GM18520 (cell line): ENCODE results near the gene WDR27.
A peak's percentile ranks its signal among the peaks of the same experiment; 100 is the strongest.
"Not testable (repeated sequence)": the region's sequence is repeated elsewhere in the genome, so short reads cannot be mapped to it uniquely, and the experiment has no call there.

Experiments
- ATAC-seq: cut with Tn5 transposase; IDR thresholded peaks from one replicate; pipeline ENCODE4 v1.9.1; 2021; ENCODE audit not compliant: unreplicated experiment

WDR27 gene

DNA sequence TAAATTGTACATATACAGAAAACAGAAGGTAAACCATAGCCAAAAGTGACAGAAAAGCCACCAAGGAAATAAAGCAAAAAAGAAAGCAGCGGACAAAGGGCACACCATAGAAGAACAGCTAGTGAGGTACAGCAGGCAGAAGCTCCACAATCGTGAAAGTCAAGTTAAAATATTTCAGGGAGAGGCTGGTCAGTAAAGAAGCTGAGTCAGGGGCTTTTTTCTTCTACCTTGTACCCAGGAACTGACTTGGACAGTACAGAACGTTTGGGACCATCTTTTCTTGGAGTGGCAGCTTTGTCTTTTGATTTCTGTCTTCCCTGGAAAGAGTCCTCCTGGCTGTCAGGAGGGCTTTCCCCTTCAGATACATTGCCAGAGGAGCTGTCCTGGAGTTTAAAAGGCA lies 8.2 kb upstream of the WDR27 start:
- ATAC-seq: no peak

DNA sequence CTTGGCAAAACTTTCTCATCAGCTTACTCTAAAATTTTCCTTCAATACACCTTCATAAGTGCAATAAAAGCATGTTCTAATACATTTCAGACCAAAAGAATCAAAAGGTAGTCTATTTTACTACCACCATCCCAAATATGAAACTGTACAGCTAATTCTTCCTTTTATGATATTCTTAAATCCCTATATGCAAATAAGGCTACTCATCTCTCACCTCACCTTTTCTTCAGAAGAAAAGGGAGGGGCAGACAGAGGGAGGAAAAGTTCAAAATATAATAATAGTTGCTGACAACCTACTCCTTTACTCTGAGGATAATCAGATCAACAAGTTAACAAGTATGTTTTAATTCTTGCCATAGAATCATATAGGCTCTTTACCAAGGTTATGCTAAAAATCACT lies 7.5 kb upstream of the WDR27 start:
- ATAC-seq: no peak

DNA sequence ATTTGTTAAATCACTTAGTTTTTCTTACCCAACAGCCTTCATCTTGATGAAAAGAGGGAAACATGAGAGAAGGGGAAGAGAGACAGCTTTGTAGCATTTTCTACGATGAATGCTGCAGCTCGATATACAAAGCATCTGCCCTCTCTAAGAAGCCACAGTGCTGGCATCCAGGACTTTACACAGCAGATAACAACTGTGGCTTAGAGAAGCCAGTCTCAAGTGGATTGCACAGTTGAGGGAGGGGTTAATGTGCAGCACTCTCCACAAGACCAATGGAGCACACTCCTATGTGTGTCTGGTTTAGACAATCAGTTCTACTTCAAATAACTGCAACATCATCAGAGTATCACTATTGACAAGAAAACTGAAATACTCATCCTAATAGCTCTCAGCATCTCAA lies 5.9 kb upstream of the WDR27 start:
- ATAC-seq: no peak

DNA sequence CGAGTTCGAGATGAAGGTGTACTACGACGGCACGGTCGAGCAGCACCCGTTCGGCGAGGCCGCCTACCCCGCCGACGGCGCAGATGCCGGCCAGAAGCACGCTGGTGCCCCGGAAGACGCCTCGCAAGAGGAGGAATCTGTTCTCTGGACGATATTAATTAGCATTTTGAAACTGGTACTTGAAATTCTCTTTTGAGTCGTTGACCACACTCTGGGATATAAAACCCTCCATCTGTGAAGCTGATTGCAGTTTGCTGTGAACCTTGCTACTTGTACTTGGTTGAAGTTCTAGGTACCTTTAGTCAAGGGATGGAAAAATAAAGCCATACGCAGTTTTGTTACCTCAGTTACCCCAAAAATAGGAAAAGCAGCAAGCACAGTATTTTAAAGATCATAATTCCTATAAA lies 1.0 kb upstream of the WDR27 start:
- peak; percentile 9 for ATAC-seq

DNA sequence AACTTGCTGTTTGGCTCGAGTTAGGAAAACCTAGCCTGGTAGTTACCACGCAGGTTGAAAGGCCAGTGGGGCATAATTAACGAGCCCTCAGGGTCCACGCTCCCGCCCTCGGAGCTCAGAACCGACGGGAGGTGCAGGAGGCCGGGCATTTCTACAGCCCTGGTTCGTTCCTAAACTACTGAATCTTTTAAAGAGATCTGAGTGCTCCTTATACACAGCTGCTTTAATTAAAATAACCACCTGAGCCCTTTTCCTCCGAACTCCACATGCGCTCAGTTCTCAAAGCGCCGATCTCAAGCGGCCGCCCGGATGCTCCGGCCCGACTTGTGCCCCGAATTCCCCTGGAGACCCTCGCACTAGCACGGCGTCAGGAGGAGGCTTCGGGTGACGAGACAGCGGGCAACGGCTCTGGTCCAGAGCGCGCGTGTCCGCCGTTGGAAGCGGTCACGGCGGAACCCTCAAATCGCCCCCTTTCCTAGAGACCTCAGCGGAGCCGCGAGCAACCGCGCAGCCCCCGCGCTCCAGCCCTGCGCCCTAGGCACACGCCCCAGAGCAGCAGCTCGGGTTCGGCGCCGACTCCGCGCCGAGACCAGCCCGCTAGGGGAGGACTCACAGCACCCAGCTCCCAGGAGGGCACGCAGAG lies 397 bp downstream of the WDR27 start:
- ATAC-seq: no peak

DNA sequence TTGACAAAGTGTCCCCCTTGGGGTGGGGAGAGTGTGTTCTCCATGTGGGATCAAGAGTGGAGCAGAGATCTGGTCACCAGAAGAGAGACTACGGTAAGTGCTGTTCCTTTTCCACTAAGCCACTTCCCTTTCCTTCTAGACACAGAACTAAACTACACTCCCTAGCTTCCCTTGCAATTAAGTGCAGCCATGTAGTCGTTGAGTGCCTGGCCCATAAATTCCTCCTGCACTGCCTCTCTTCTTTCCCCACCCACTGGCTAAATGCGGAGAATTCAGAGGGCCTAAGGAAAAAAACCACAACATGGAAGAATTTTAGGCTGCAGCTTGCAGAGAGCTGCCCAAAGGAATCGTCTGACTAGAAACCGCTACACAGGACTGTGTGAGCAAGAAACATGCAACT lies 1.5 kb downstream of the WDR27 start:
- no peak for ATAC-seq

DNA sequence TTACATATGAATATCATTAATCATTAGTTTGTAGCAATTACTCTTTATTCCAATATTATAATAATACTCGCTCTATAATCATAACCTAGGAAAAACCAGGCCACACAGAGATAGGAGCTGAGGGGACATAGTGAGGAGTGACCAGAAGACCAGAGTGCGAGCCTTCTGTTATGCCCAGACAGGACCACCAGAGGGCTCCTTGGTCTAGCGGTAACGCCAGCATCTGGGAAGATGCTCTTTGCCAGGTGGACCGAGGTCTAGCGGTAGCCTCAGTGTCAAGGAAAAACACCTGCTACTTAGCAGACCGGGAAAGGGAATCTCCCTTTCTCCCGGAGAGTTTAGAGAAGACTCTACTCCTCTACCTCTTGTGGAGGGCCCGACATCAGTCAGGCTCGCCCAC lies 4.7 kb downstream of the WDR27 start:
- not testable (repeated sequence) for ATAC-seq

DNA sequence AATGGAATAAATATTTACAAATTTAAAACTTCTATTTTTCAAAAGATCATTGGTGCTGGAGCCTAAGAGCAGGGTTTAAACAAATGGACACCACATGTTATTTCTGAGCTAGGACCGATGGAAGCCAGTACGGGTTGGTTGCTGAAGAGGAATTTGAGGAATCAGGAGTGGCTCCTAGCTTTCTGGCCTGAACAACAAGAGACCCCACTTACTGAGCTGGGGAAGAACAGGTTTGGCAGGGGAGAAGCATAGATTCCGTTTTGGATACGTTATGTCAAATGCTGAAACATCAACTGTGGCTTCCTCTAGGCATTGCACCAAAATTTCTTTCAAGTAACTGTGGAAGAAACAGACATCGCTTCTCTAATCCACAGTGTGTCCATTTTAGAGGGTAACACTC lies 6.7 kb downstream of the WDR27 start:
- no peak for ATAC-seq

DNA sequence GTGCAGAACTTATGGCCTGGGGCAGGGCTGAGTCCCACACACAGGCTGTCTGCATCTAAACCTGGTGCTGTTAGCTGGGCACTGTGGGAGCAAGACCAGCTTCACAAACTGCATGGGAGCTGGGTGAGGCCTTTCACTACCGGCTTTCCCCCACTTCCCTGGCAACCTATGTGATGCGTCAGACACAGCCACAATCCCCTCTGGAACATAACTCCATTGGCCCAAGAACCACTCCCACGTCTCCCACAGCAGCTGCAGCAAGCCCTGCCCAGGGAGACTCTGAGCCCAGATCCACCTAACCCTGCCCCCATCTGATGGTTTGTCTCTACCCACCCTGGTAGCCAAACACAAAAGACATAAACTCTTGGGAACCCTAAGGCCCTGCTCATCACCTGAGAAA lies 9.3 kb downstream of the WDR27 start:
- no peak for ATAC-seq

DNA sequence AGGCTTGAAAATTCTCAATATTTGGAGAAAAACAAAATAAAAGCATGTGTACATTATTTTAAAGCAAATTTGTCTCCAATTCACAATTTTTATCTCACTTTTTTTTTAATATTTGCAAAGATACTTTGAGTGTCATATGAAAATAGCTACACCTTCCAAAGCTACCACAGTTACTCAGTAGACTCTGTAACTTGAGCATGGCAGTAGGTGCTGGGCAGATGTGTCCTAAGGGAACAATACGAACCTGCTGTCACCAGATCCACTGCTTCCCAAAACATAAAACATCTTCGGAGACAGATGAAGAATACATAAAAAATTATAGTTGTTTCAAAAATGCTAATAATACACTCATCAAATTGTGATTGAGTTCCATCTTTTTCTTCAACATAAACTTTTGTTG lies 10.6 kb downstream of the WDR27 start:
- no peak for ATAC-seq

DNA sequence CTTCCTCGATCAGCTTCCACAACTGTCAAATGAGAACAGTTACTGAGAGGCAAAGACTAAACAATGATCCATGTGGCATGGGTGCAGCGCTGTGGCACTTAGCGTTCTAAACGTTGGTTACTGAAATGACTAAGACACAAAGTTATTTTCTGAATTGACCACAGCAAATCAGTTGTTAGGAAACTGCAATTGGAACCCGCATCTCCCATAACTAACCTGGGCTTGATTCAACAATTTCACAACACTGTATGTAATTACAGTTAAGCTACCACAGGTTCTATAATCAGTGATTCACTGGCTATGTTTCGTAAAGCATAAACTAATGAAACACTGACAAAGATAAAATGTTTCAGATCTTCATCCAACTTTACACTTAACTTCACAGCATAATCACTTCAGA lies 12.5 kb downstream of the WDR27 start:
- no peak for ATAC-seq

DNA sequence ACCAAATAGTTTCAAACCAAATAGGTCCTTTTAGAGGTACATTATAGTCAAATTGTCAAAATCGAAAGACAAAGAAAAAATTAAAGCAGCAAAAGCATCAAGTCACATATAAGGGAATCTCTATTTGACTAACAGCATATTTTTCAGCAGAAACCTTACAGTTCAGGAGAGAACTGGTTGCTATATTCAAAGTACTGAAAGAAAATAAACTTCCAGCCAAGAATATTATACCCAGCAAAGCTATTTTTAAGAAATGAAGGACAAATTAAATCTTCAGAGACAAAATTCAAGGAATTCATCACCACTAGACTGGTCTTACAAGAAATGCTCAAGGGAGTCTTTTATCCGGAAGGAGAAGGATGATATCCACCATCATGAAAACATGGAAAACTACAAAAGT lies 16.0 kb downstream of the WDR27 start:
- no peak for ATAC-seq

DNA sequence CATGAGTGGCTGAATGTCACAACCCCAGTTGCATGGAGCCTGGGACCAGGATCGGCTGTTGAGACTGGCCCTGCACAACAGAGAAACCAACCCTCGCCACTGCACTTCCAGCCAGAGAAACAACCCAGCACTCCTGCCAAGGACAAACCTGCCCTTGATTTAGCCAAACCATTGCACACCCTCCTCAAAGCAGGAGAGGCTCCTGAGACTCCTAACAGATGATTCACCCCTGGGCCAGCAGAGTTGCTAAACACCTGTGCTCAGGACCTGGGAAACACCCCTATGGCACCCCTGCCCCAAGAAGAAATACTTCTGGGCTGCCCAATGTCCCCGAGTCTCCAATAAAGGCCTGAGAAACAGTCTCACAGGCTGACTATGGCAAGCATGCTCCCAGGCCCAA lies 17.8 kb downstream of the WDR27 start:
- no peak for ATAC-seq

DNA sequence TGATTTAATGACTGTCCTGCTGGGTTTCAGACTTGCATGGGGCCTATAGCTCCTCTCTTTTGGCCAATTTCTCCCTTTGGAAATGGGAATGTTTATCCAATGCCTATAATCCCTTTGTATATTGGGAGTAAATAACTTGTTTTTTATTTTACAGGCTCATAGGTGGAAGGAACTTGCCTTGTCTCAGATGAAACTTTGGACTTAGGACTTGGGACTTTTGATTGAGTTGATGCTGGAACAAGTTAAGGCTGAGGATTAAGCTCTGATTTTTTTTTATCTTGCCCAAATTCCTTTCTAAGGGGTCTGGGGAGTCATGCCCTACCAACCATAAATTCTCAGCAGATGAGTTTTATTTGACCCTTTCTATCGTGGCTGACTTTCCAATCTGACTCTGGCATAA lies 23.5 kb downstream of the WDR27 start:
- no peak for ATAC-seq

DNA sequence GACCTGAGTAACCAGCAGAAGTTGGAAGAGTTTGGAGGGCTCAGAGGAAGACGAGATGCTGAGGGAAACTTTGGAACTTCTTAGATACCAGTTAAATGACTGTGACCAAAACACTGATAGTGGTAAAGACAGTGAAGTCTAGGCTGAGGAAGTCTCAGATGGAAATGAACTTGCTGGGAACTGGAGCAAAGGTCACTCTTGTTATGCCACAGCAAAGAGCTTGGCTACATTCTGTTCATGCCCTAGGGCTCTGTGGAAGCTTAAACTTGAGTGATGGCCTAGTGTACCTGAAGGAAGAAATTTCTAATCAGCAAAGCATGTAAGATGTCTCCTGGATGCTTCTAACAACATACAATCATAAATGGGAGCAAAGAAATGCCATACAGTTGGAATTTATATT lies 24.7 kb downstream of the WDR27 start:
- no peak for ATAC-seq

DNA sequence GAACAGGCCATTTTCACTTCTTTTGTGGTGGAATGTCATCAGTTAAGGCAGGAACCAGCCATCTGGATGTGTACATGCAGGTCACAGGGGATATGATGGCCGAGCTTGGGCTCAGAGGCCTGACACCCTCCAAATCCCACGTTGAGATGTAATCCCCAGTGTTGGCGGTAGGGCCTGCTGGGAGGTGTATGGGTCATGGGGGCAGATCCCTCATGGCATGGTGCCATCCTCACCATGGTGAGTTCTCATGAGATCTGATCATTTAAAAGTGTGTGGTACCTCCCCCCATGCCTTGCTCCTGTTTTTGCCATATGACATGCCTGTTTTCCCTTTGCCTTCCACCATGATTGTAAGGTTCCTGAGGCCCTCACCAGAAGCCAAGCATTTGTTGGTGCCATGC lies 26.8 kb downstream of the WDR27 start:
- ATAC-seq: no peak

DNA sequence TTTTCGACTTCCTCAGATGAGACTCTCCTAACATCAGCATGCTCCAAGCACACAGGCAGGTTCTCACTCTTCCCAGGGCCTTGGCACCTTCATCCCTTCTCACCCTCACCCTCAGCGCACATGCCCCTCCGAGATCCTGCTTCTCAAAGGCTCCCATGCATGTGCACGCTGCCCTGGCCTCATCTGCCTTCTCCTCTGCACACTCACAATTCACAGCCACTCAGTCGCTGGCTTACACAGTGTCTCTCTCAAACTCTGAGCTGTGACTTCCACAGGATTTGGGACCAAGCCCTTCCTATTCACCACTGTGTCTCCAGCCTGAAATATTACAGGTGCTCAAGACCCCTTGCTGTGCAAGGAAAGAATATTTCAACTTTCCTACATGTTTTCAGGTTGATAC lies 30.3 kb downstream of the WDR27 start:
- ATAC-seq: no peak

DNA sequence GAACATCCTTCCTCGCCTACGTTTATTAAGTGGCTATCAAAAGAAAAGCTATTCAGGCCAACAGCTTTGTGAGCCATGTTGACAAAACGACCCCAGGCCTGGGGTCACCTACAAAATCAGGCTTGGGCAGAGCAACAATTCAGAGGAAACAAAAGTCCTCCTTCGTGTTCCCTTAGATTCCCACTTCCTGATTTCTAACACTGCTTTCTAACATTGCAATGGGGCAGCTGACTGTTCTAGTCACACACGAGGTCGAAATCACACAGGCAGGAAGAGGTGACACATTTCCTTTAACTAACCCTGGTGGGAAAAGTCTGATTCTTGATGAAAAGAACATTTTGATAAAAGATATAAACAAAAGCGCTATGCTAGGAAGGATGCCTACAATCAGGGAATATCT lies 31.9 kb downstream of the WDR27 start:
- no peak for ATAC-seq

DNA sequence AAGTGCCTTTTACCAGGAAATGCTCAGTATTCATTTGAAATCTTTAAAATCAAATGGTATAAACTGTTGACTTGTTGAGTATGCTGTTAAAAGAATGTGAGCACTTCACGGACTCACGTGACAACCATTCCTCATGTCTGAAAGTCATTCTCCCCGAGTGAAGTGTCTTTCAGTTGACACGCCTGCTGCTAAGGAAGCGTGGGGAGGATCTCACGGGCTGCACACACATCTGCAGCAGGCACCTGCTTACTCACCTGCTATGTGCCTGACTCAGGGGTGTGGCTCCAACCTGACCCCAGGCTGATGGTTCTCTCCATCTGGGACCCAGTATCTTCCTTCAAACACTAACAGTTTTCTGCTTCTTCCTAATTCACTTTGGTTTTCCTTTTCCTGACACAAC lies 32.7 kb downstream of the WDR27 start:
- ATAC-seq: no peak

DNA sequence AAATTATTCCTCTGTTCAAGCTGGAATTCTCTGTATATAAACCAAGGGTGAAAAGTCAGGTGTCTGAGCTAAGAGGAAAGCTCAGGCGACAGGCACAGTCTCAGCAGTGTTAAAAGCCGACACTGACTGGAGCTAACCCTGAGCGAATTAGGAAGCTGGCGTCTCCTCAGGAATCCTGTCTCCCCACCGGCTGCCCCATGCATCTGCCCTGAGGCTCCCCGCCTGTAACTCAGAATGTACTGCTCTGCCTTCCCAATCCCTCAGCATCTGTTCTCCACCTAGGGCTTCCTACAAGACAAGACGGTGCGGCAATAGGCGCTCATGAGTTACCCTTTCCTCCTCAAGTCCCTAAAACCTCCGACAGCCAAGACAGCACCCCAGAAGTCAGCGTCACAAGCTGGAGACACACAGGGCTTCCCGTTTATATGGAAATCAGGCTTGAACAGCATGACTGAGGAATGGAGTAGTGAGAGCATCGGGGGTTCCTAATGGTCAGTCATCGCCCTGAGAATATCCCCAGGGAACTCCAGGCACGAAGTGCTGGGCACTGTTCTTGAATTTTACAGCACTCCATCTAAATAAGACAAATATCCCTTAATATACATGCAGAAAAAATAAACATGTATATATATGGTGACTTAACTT lies 33.5 kb downstream of the WDR27 start:
- no peak for ATAC-seq

DNA sequence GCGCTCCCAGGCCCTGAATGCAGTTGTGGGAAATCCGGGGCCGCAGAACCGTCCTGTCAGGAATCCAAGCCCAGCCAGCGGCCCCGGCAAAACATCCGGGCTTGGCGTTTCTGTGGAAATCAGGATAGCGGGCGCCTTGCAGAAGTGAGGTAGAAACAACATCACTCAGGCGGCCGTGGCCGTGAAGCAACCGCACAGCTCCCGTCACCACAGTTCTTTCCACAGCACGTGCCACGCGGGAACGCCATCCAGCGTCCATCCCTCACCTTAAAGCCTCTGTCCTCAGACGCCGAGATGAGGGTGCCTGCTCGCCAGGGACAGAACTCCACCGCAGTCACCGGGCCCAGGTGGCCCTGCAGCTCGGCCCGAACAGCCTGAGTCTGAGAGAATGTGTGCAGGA lies 34.1 kb downstream of the WDR27 start:
- no peak for ATAC-seq

DNA sequence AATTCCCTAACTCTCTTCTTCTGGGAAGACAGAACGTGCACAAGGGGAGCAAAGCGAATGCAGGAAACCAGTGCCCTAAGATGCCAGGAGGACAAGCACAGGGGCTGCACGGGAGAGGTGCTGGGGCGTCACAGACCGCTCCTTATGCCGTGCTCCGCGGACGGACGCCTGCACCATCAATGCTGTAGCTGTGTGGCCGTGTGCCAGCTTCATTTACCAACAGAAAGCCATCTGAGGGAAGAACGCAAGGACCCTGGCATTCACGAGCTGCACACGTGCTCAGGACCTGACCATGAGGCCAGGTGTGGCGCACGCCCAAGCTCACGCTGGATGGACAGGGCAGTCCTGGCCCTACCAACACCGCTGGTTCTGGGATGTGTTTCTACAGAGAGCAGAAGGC lies 35.4 kb downstream of the WDR27 start:
- no peak for ATAC-seq

DNA sequence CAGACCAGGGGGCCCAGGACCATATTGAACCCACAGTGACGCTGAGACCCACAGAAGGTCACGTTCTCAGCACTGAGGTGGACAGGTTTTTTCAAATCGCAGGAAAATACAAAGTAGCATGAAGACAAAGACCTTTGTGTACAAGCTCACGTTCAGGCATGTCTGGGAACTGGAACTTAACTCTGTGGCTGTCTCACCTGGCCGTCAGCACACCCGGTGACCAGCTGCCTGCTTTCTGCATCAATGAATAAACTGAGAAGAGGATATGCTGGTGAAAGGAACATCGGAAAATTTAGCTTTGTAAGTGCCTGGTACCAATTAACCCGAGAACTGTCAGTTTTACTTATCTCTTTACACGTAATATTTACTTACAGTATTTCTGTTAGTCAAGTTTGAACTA lies 36.5 kb downstream of the WDR27 start:
- no peak for ATAC-seq
